HCT116 (cell line): ENCODE data around the gene VASH2. TPM values are rescaled to one million over a fixed set of nuclear protein-coding genes. Genes with fewer than 3 reads are reported as not detected.

Experiments
- ATAC-seq: fragments of 200-7000 bp; cut with Tn5 transposase; 2 replicates; pipeline ENCODE4 v1.9.1; 2020; ENCODE audit warnings: mild to moderate bottlenecking, moderate library complexity
- BruUV-seq: library from RNA; stranded (reverse); fragments of 400-500 nt; replicated peaks from 2 replicates; lab custom pipeline; 2021; lab: Mats Ljungman, UMichigan
- CTCF ChIA-PET: fragments of 300-600 bp; sonication (Branson Sonifier 250); formaldehyde crosslinking; loops from one replicate; lab custom pipeline; 2021; ENCODE audit warnings: antibody characterized with exemption; lab: Charles Lee
- POLR2A ChIA-PET: fragments of 300-600, 350-600 bp; sonication (Branson Sonifier 250); formaldehyde crosslinking; loops from one replicate; lab custom pipeline; 2021; ENCODE audit warnings: antibody characterized with exemption; lab: Charles Lee
- RAD21 ChIA-PET, 2 experiments: fragments of 300-600 bp; sonication (Branson Sonifier 250); formaldehyde crosslinking; loops; one replicate each; lab custom pipeline; 2023; ENCODE audit warnings: low total read pairs in 2 of 2; ENCODE audit not compliant: uncharacterized antibody in 2 of 2, unreplicated experiment in 2 of 2, low non-redundant PET in 1 of 2; lab: Charles Lee
- DNase-seq: peaks from one replicate; pipeline ENCODE4 v3.0.0-alpha.2; 2010; ENCODE audit warnings: low read depth, low spot score
- H2AFZ ChIP-seq: fragments of 200-600 bp; shearing (Covaris generic), sonication (generic); 2 replicates; pipeline ENCODE4 v1.6.1; 2017; ENCODE audit warnings: low read depth, mixed run types, mixed read lengths, antibody characterized with exemption, low read length; ENCODE audit not compliant: poor library complexity, severe bottlenecking
- H3K27ac ChIP-seq: 2 replicates; pipeline ENCODE4 v1.5.1; 2012; ENCODE audit warnings: low read depth, low read length
- H3K27me3 ChIP-seq: fragments of 200-600 bp; sonication (generic); 2 replicates; pipeline ENCODE4 v1.6.1; 2016; ENCODE audit warnings: mixed run types, low read length, mixed read lengths; ENCODE audit not compliant: insufficient read depth
- H3K36me3 ChIP-seq, 2 experiments: fragments of 200-500 bp in 1 of 2; fragments of 200-600 bp in 1 of 2; sonication (Bioruptor generic) in 1 of 2; sonication (generic) in 1 of 2; 2 replicates each; pipeline versions ENCODE4 v1.5.1 to v1.6.1; 2014 to 2016; ENCODE audit warnings: low read length in 2 of 2, inconsistent platforms in 1 of 2, mixed read lengths in 1 of 2, mixed run types in 1 of 2; ENCODE audit not compliant: insufficient read depth in 2 of 2, control insufficient read depth in 1 of 2
- H3K4me1 ChIP-seq, 2 experiments: fragments of 200-600 bp in 1 of 2; sonication (generic) in 1 of 2; 2 replicates each; pipeline versions ENCODE4 v1.5.1 to v1.6.1; 2012 to 2017; ENCODE audit warnings: low read length in 2 of 2, inconsistent platforms in 1 of 2, mild to moderate bottlenecking in 1 of 2, mixed read lengths in 1 of 2, mixed run types in 1 of 2, moderate library complexity in 1 of 2; ENCODE audit not compliant: insufficient read depth in 2 of 2, control insufficient read depth in 1 of 2
- H3K4me2 ChIP-seq: fragments of 200-600 bp; sonication (generic); 2 replicates; pipeline ENCODE4 v1.6.1; 2017; ENCODE audit warnings: mixed run types, low read length, mixed read lengths
- H3K4me3 ChIP-seq, 2 experiments: fragments of 200-600 bp in 1 of 2; sonication (generic) in 1 of 2; replicated peaks in 1 of 2; 2 replicates each; pipeline ENCODE4 v1.5.1; 2011 to 2016; ENCODE audit warnings: low read length in 2 of 2, control low read depth in 1 of 2, low read depth in 1 of 2, mild to moderate bottlenecking in 1 of 2, mixed read lengths in 1 of 2, mixed run types in 1 of 2
- H3K79me2 ChIP-seq: fragments of 200-600 bp; sonication (generic); 2 replicates; pipeline ENCODE4 v1.6.1; 2017; ENCODE audit warnings: mild to moderate bottlenecking, mixed run types, low read length, moderate library complexity, mixed read lengths; ENCODE audit not compliant: insufficient read depth
- H3K9ac ChIP-seq: fragments of 200-600 bp; sonication (generic); 2 replicates; pipeline ENCODE4 v1.6.1; 2016; ENCODE audit warnings: low read length, mixed read lengths
- H3K9me2 ChIP-seq: fragments of 200-600 bp; sonication (generic), shearing (Covaris generic); 2 replicates; pipeline ENCODE4 v1.6.1; 2017; ENCODE audit warnings: mixed run types, mild to moderate bottlenecking, moderate library complexity; ENCODE audit not compliant: insufficient read depth
- H3K9me3 ChIP-seq, 2 experiments: fragments of 200-500 bp in 1 of 2; fragments of 200-600 bp in 1 of 2; sonication (Bioruptor generic) in 1 of 2; sonication (generic) in 1 of 2; 2 replicates each; pipeline ENCODE4 v1.6.1; 2014 to 2017; ENCODE audit warnings: low read length in 2 of 2, mixed read lengths in 2 of 2, inconsistent platforms in 1 of 2, low read depth in 1 of 2, mild to moderate bottlenecking in 1 of 2, mixed run types in 1 of 2, moderate library complexity in 1 of 2; ENCODE audit not compliant: control insufficient read depth in 1 of 2, insufficient read depth in 1 of 2
- H4K20me1 ChIP-seq: fragments of 200-600 bp; sonication (generic), shearing (Covaris generic); 2 replicates; pipeline ENCODE4 v1.6.1; 2017; ENCODE audit warnings: mixed run types, mild to moderate bottlenecking, moderate library complexity; ENCODE audit not compliant: insufficient read depth
- CBX3 ChIP-seq: IDR thresholded peaks from 2 replicates; pipeline ENCODE4 v1.6.1; 2012; ENCODE audit warnings: low read depth
- CEBPB ChIP-seq: IDR thresholded peaks from 2 replicates; pipeline ENCODE4 v1.6.1; 2012; ENCODE audit warnings: low read depth
- ELF1 ChIP-seq: IDR thresholded peaks from 2 replicates; pipeline ENCODE4 v1.6.1; 2012; ENCODE audit warnings: low read depth, borderline replicate concordance
- EZH2 ChIP-seq: fragments of 200-600 bp; sonication (generic); IDR thresholded peaks from 2 replicates; pipeline ENCODE4 v1.6.1; 2017; ENCODE audit warnings: antibody characterized with exemption, mixed run types
- EZH2phosphoT487 ChIP-seq: fragments of 200-600 bp; IDR thresholded peaks from 2 replicates; pipeline ENCODE4 v1.6.1; 2018; ENCODE audit warnings: antibody characterized with exemption, borderline replicate concordance
- FOSL1 ChIP-seq: IDR thresholded peaks from 2 replicates; pipeline ENCODE4 v1.6.1; 2012; ENCODE audit warnings: low read depth
- POLR2A ChIP-seq: IDR thresholded peaks from 2 replicates; pipeline ENCODE4 v1.7.0; 2011; ENCODE audit warnings: borderline replicate concordance; ENCODE audit not compliant: insufficient read depth, insufficient read length; ENCODE audit errors: extremely low read depth
- SIN3A ChIP-seq: IDR thresholded peaks from 2 replicates; pipeline ENCODE4 v1.6.1; 2012; ENCODE audit warnings: low read depth
- SRF ChIP-seq: IDR thresholded peaks from 2 replicates; pipeline ENCODE4 v1.6.1; 2012; ENCODE audit warnings: low read depth
- TCF7L2 ChIP-seq: IDR thresholded peaks from 2 replicates; pipeline ENCODE4 v1.7.0; 2011; ENCODE audit warnings: borderline replicate concordance, inconsistent platforms; ENCODE audit not compliant: insufficient read depth, insufficient read length; ENCODE audit errors: extremely low read depth
- YY1 ChIP-seq: IDR thresholded peaks from 2 replicates; pipeline ENCODE4 v1.6.1; 2011; ENCODE audit warnings: low read length, low read depth, moderate library complexity, mild to moderate bottlenecking; ENCODE audit not compliant: insufficient replicate concordance; ENCODE audit errors: extremely low read depth
- ZFX ChIP-seq: fragments of 450-650 bp; IDR thresholded peaks from 2 replicates; pipeline ENCODE4 v1.6.1; 2017
- intact Hi-C: fragments of 100-400 bp; cut with micrococcal nuclease; formaldehyde crosslinking; loops from 2 replicates; pipeline ENCODE4 v1.10.0; 2022
- total RNA-seq: library from RNA; stranded (reverse); gene quantifications from one replicate; pipeline ENCODE4 v1.2.1, GENCODE V29; 2021; ENCODE audit not compliant: unreplicated experiment
- TF ChIP-seq, protein P1 (sequence below), 3 experiments: fragments of 200-600 bp in 1 of 3; sonication (generic) in 1 of 3; IDR thresholded peaks in 2 of 3; conservative IDR thresholded peaks in 1 of 3; 2 replicates each; pipeline ENCODE4 v1.5.1; 2012 to 2017; ENCODE audit warnings: low read depth in 2 of 3, low read length in 2 of 3, antibody characterized with exemption in 1 of 3, borderline replicate concordance in 1 of 3, control low read depth in 1 of 3, mild to moderate bottlenecking in 1 of 3, mixed read lengths in 1 of 3, mixed run types in 1 of 3, moderate library complexity in 1 of 3; ENCODE audit not compliant: insufficient read depth in 1 of 3
- TF ChIP-seq, protein P2 (sequence below): IDR thresholded peaks from 2 replicates; pipeline ENCODE4 v1.6.1; 2012
- TF ChIP-seq, protein P3 (sequence below): IDR thresholded peaks from 2 replicates; pipeline ENCODE4 v1.6.1; 2012
- TF ChIP-seq, protein P4 (sequence below): IDR thresholded peaks from 2 replicates; pipeline ENCODE4 v1.6.1; 2012; ENCODE audit warnings: low read depth

The VASH2 gene
- total RNA-seq, 1 experiment from 2014 or later: 5.7 TPM

DNA sequence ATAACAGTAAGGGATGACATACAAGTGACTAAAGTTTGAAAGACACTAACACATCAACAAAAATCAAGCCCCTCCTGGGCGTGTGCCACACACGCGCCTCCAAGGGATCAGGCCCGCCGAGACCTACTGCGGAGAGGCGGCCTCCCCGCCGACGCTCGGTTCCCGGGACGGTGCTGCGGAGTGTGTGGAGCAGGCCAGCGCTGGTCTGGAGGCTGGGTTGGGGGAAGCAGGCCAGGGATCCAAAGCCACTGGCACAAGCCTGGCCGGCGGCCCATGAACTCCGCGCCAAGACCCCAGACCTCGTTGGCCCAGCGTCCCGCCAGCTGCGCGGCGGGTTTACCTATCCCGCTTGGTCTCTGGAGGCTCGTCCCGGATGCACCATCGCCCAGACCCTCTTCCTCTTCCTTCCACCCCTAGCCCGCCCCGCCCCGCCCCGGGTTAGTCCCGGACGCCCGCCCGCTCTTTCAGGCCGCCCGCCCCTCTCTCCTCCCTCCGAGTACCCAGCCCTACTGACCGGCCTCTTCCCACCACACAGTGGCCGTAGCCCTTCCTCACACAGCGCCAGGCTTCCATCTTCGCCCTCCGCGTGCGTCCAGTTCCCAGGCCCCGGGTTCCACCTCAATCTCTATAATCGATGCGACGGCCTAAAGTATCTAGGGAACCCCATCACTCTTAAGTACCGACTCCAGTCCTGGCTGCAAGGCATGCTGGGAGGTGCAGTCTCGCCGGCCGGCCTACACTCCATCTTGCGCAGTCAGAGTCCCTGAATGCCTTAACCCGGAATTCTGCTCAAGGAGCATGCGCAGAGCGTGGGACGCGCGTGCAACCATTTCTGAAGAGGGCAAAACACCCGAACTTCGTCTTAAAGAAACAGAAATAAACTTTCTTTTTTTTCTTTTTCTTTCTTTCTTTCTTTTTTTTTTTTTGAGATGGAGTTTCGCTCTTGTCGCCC, 65.0 kb downstream of the VASH2 start, which contains the start of gene ANGEL2 (continued):
- TF ChIP-seq, protein P1, sequence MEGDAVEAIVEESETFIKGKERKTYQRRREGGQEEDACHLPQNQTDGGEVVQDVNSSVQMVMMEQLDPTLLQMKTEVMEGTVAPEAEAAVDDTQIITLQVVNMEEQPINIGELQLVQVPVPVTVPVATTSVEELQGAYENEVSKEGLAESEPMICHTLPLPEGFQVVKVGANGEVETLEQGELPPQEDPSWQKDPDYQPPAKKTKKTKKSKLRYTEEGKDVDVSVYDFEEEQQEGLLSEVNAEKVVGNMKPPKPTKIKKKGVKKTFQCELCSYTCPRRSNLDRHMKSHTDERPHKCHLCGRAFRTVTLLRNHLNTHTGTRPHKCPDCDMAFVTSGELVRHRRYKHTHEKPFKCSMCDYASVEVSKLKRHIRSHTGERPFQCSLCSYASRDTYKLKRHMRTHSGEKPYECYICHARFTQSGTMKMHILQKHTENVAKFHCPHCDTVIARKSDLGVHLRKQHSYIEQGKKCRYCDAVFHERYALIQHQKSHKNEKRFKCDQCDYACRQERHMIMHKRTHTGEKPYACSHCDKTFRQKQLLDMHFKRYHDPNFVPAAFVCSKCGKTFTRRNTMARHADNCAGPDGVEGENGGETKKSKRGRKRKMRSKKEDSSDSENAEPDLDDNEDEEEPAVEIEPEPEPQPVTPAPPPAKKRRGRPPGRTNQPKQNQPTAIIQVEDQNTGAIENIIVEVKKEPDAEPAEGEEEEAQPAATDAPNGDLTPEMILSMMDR (IDR thresholded peaks at IDR 0.05 in 2 of 3, conservative IDR thresholded peaks at IDR 0.05 in 1 of 3; ENCODE audit: borderline replicate concordance in 1 of 3, insufficient read depth in 1 of 3, low read depth in 2 of 3, low read length in 2 of 3): no peak
- TF ChIP-seq ZFX (peak; percentile 90), YY1 (peak; percentile 99), SRF (no peak)
- TF ChIP-seq, protein P2, sequence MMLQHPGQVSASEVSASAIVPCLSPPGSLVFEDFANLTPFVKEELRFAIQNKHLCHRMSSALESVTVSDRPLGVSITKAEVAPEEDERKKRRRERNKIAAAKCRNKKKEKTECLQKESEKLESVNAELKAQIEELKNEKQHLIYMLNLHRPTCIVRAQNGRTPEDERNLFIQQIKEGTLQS: no peak

DNA sequence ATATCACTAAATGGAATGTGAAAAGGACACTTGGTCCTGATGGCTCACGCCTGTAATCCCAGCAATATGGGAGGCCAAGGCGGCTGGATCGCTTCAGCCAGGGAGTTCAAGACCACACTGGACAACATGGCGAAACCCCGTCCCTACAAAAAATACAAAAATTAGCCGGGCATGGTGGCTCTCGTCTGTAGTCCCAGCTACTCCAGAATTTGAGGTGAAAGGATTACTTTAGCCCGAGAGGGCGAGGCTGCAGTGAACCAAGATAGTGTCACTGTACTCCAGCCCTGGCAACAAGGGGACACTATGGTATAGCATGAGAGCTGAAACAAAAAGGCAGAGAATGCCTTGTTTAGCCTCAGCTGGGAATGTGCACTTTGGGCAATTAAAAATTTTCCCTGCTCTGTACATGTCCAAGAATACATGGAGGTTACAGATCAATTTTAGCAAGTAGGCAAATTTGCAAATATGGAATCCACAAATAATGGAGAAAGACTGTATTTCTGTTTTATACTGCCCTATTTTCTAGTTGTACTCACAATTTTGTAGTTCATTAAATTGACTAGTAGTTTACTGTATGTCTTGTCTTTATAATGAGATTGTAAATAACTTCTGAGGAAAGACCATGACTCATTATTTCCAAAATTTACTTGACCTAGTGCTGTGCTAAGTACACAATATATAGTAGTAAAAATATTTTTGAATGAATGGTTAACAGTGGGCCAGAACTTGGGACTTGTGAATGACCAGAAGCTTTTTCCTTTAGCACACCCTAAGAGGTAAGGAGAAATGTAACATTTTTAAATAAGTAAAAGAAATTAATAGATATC, 67.3 kb downstream of the VASH2 start:
- Histone ChIP-seq H3K9ac (no peak overlapping the region), H3K4me2 (peak overlapping the region; percentile 86; the same call in 1 of the 2 replicates), H3K27me3 (no peaks in the 10 kb centered on the region), H3K9me2 (0 out of 2 replicates have a peak, but pooled peaks cover 5% of the 10 kb centered on the region), H3K27ac (no peak overlapping the region), H3K9me3 (no peaks in the 10 kb centered on the region), H3K36me3 (no peaks in the 10 kb centered on the region), H3K4me1 (peaks cover 0 to 27% of the 10 kb centered on the region in 2 experiments; a peak in 3 of 4 replicates), H3K4me3 (peak overlapping the region in 1 of 2 experiments; percentile 87; a peak in 1 of 4 replicates), H4K20me1 (no peaks in the 10 kb centered on the region), H3K79me2 (peaks cover 24% of the 10 kb centered on the region), H2AFZ (peak overlapping the region; percentile 69)
- no TSS peak for BruUV-seq
- intact Hi-C loops: no loop called here
- no peak for DNase-seq
- POLR2A ChIA-PET: no interaction called here
- RAD21 ChIA-PET: no interaction called here
- no peak for ATAC-seq
- CTCF ChIA-PET: no interaction called here
- TF ChIP-seq EZH2: no peak
- TF ChIP-seq SRF: no peak
- TF ChIP-seq, protein P3, sequence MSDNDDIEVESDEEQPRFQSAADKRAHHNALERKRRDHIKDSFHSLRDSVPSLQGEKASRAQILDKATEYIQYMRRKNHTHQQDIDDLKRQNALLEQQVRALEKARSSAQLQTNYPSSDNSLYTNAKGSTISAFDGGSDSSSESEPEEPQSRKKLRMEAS: no peak
- TF ChIP-seq, protein P4, sequence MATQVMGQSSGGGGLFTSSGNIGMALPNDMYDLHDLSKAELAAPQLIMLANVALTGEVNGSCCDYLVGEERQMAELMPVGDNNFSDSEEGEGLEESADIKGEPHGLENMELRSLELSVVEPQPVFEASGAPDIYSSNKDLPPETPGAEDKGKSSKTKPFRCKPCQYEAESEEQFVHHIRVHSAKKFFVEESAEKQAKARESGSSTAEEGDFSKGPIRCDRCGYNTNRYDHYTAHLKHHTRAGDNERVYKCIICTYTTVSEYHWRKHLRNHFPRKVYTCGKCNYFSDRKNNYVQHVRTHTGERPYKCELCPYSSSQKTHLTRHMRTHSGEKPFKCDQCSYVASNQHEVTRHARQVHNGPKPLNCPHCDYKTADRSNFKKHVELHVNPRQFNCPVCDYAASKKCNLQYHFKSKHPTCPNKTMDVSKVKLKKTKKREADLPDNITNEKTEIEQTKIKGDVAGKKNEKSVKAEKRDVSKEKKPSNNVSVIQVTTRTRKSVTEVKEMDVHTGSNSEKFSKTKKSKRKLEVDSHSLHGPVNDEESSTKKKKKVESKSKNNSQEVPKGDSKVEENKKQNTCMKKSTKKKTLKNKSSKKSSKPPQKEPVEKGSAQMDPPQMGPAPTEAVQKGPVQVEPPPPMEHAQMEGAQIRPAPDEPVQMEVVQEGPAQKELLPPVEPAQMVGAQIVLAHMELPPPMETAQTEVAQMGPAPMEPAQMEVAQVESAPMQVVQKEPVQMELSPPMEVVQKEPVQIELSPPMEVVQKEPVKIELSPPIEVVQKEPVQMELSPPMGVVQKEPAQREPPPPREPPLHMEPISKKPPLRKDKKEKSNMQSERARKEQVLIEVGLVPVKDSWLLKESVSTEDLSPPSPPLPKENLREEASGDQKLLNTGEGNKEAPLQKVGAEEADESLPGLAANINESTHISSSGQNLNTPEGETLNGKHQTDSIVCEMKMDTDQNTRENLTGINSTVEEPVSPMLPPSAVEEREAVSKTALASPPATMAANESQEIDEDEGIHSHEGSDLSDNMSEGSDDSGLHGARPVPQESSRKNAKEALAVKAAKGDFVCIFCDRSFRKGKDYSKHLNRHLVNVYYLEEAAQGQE: no peak
- no peak for TF ChIP-seq CEBPB
- TF ChIP-seq TCF7L2: no peak
- TF ChIP-seq, protein P2: no peak
- TF ChIP-seq FOSL1: no peak
- TF ChIP-seq POLR2A: no peak
- TF ChIP-seq CBX3: no peak
- TF ChIP-seq EZH2phosphoT487: no peak
- TF ChIP-seq SIN3A: no peak
- TF ChIP-seq ELF1: no peak
